ENCODE data around the gene COL20A1. TPM values are rescaled to one million over a fixed set of nuclear protein-coding genes. Genes with fewer than 3 reads are reported as not detected.

COL20A1 gene
- total RNA-seq, 1 donor from 2014 or later, result 5.0 TPM

DNA sequence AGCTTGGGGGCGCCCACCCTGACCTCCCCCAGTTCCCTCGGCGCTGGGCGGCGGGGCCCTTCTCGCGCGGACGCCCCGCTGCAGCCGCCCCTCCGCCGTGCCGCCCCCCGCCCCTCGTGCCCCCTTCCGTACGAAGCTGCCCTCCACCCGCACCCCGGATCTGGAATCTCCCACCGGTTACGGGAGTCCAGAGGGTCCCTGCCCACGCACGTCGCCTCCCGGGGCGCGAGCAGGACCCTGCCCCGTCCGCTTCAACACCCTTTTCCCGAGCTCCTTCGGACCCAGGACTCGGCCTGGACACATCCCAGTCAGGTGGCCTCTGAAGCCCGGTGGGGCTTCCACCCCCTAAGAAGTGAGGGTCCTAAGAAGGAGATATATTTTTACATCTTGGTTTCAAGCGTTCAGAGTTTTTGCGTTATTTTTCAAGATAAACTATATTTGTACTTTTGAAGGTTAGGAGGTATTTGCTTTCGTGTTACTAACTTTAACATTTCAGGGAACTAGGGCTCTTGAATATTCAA lies 19.9 kb upstream of the COL20A1 start:
- H3K4me1 ChIP-seq (ENCODE audit: insufficient read depth, low read length), result peaks cover 15% of the 10 kb centered on the region
- H3K27ac ChIP-seq (ENCODE audit: low read depth, low read length), result peak overlapping the region; percentile 91
- Mint-ChIP-seq H3K4me3 (ENCODE audit: unreplicated experiment) (peak overlapping the region; percentile 95), H3K36me3 (ENCODE audit: low read depth, unreplicated experiment) (peaks cover 9% of the 10 kb centered on the region), H3K4me1 (ENCODE audit: low read depth, unreplicated experiment) (peaks cover 32% of the 10 kb centered on the region), H3K9me3 (ENCODE audit: unreplicated experiment) (no peaks in the 10 kb centered on the region), H3K27me3 (ENCODE audit: low read depth, unreplicated experiment) (no peaks in the 10 kb centered on the region), H3K27ac (ENCODE audit: unreplicated experiment) (peak overlapping the region; percentile 83)
- peak overlapping the region; percentile 95 for H3K4me2 ChIP-seq (ENCODE audit: low read length)
- no peaks in the 10 kb centered on the region for H3K9me3 ChIP-seq (ENCODE audit: insufficient read depth, low read depth, low read length)
- no peaks in the 10 kb centered on the region for H3K27me3 ChIP-seq (ENCODE audit: insufficient read depth, low read length)
- H3K36me3 ChIP-seq (ENCODE audit: insufficient read depth, low read length), result peaks cover 9% of the 10 kb centered on the region
- H4K20me1 ChIP-seq (ENCODE audit: insufficient read depth, low read length), result peaks cover 50% of the 10 kb centered on the region
- H3K79me2 ChIP-seq (ENCODE audit: insufficient read depth, low read length), result peaks cover 65% of the 10 kb centered on the region
- DNase-seq (ENCODE audit: low read depth) (no peak), FAIRE-seq (no peak)
- H3K9ac ChIP-seq (ENCODE audit: low read length), result peak overlapping the region; percentile 96
- H2AFZ ChIP-seq (ENCODE audit: low read depth, low read length), result no peak overlapping the region
- H3K4me3 ChIP-seq (ENCODE audit: insufficient read depth, low read depth, low read length), result peak overlapping the region; percentile 85
- TF ChIP-seq EZH2 (IDR thresholded peaks at IDR 0.05; ENCODE audit: insufficient read depth, low read length), result no peak
- TF ChIP-seq, protein P1, sequence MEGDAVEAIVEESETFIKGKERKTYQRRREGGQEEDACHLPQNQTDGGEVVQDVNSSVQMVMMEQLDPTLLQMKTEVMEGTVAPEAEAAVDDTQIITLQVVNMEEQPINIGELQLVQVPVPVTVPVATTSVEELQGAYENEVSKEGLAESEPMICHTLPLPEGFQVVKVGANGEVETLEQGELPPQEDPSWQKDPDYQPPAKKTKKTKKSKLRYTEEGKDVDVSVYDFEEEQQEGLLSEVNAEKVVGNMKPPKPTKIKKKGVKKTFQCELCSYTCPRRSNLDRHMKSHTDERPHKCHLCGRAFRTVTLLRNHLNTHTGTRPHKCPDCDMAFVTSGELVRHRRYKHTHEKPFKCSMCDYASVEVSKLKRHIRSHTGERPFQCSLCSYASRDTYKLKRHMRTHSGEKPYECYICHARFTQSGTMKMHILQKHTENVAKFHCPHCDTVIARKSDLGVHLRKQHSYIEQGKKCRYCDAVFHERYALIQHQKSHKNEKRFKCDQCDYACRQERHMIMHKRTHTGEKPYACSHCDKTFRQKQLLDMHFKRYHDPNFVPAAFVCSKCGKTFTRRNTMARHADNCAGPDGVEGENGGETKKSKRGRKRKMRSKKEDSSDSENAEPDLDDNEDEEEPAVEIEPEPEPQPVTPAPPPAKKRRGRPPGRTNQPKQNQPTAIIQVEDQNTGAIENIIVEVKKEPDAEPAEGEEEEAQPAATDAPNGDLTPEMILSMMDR (IDR thresholded peaks at IDR 0.05; ENCODE audit: insufficient read depth, low read depth, low read length), result no peak

DNA sequence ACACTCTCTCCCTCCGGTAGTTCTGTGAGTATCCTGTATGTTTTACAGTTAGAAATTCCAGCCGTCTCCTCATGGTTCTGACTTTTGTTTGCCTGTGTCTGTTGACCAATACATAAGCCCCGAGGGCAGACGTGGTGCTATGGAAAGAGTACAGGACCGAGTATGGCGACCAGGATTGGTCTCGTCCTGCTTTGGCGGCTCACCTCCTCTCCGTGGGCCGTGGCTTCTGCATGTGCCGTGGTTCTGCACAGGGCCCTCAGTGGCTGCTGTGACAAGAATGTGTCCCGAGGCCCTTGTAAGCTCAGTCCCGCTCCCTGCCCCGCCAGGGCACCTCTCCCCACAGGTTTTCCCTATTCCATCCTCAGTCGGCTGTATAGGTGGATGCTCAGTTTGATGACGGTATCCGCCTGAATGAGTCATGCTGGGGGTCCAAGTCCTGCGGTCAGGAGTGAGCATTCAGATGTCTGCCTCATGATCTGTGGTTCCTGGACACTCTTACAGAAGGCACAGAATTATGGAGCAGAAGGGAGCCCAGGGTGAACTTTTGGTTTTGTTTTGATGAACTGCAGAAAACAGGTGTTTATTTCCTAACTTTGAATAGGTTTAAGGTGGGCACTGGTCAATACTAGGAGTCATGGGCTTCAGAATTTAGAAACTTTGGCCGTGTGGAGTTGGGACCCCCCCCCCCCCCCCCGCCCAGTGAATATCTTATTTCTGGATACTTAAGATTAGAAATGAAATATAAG lies 19.2 kb upstream of the COL20A1 start:
- Histone ChIP-seq H2AFZ (ENCODE audit: low read depth, low read length) (no peak overlapping the region), H3K4me2 (ENCODE audit: low read length) (peak overlapping the region; percentile 95), H3K4me3 (ENCODE audit: insufficient read depth, low read depth, low read length) (peak overlapping the region; percentile 85), H3K36me3 (ENCODE audit: insufficient read depth, low read length) (peaks cover 15% of the 10 kb centered on the region), H3K27ac (ENCODE audit: low read depth, low read length) (peak overlapping the region; percentile 91), H3K27me3 (ENCODE audit: insufficient read depth, low read length) (no peaks in the 10 kb centered on the region), H3K9me3 (ENCODE audit: insufficient read depth, low read depth, low read length) (no peaks in the 10 kb centered on the region), H3K79me2 (ENCODE audit: insufficient read depth, low read length) (peaks cover 72% of the 10 kb centered on the region), H3K9ac (ENCODE audit: low read length) (peak overlapping the region; percentile 96), H3K4me1 (ENCODE audit: insufficient read depth, low read length) (peaks cover 15% of the 10 kb centered on the region), H4K20me1 (ENCODE audit: insufficient read depth, low read length) (peaks cover 56% of the 10 kb centered on the region)
- TF ChIP-seq EZH2 (IDR thresholded peaks at IDR 0.05; ENCODE audit: insufficient read depth, low read length), result no peak
- TF ChIP-seq, protein P1 (IDR thresholded peaks at IDR 0.05; ENCODE audit: insufficient read depth, low read depth, low read length), result no peak
- peak overlapping the region; percentile 95 for H3K4me3 Mint-ChIP-seq (ENCODE audit: unreplicated experiment)
- H3K9me3 Mint-ChIP-seq (ENCODE audit: unreplicated experiment), result no peaks in the 10 kb centered on the region
- H3K4me1 Mint-ChIP-seq (ENCODE audit: low read depth, unreplicated experiment), result peaks cover 25% of the 10 kb centered on the region
- FAIRE-seq, result no peak
- no peaks in the 10 kb centered on the region for H3K27me3 Mint-ChIP-seq (ENCODE audit: low read depth, unreplicated experiment)
- peak overlapping the region; percentile 83 for H3K27ac Mint-ChIP-seq (ENCODE audit: unreplicated experiment)
- peak; percentile 90 for DNase-seq (ENCODE audit: low read depth)
- peaks cover 11% of the 10 kb centered on the region for H3K36me3 Mint-ChIP-seq (ENCODE audit: low read depth, unreplicated experiment)
